Measurements from ENCODE around the gene MTHFD1.

MTHFD1 gene

GRCh38 chr14:64400829-64401459 lies 12.8 kb downstream of the MTHFD1 start:
- peaks cover 3% of the 10 kb centered on the region for H3K36me3 ChIP-seq (ENCODE audit: control insufficient read depth, insufficient read depth, low read length)
- no peaks in the 10 kb centered on the region for H3K27me3 ChIP-seq (replicated peaks; ENCODE audit: control insufficient read depth, insufficient read depth, low read length)
- no peak for DNase-seq (ENCODE audit: extremely low read depth, insufficient read length)
- no peak for TF ChIP-seq CTCF (IDR thresholded peaks at IDR 0.05; ENCODE audit: insufficient read depth, low read length, poor library complexity, severe bottlenecking)
- no peak overlapping the region for H3K4me3 ChIP-seq (replicated peaks; ENCODE audit: low read depth, low read length)

GRCh38 chr14:64401949-64402348 lies 13.8 kb downstream of the MTHFD1 start:
- DNase-seq (ENCODE audit: extremely low read depth, insufficient read length), result no peak
- Histone ChIP-seq H3K4me3 (replicated peaks; ENCODE audit: low read depth, low read length) (no peak overlapping the region), H3K36me3 (ENCODE audit: control insufficient read depth, insufficient read depth, low read length) (peaks cover 3% of the 10 kb centered on the region), H3K27me3 (replicated peaks; ENCODE audit: control insufficient read depth, insufficient read depth, low read length) (no peaks in the 10 kb centered on the region)
- no peak for TF ChIP-seq CTCF (IDR thresholded peaks at IDR 0.05; ENCODE audit: insufficient read depth, low read length, poor library complexity, severe bottlenecking)

GRCh38 chr14:64405295-64405694 lies 17.1 kb downstream of the MTHFD1 start:
- no peaks in the 10 kb centered on the region for H3K27me3 ChIP-seq (replicated peaks; ENCODE audit: control insufficient read depth, insufficient read depth, low read length)
- H3K36me3 ChIP-seq (ENCODE audit: control insufficient read depth, insufficient read depth, low read length), result peaks cover 3% of the 10 kb centered on the region
- DNase-seq (ENCODE audit: extremely low read depth, insufficient read length), result no peak
- no peak overlapping the region for H3K4me3 ChIP-seq (replicated peaks; ENCODE audit: low read depth, low read length)
- no peak for TF ChIP-seq CTCF (IDR thresholded peaks at IDR 0.05; ENCODE audit: insufficient read depth, low read length, poor library complexity, severe bottlenecking)

- Histone ChIP-seq H3K36me3 (ENCODE audit: control insufficient read depth, insufficient read depth, low read length) (peaks cover 5% of the 10 kb centered on the region), H3K27me3 (replicated peaks; ENCODE audit: control insufficient read depth, insufficient read depth, low read length) (no peaks in the 10 kb centered on the region), H3K4me3 (replicated peaks; ENCODE audit: low read depth, low read length) (no peak overlapping the region)
- TF ChIP-seq CTCF (IDR thresholded peaks at IDR 0.05; ENCODE audit: insufficient read depth, low read length, poor library complexity, severe bottlenecking), result no peak
- peak; percentile 24 for DNase-seq (ENCODE audit: extremely low read depth, insufficient read length)
These were observed 19.2 kb downstream of the MTHFD1 start for GRCh38 chr14:64407329-64407728.

- peak; percentile 19 for DNase-seq (ENCODE audit: extremely low read depth, insufficient read length)
- Histone ChIP-seq H3K36me3 (ENCODE audit: control insufficient read depth, insufficient read depth, low read length) (peaks cover 5% of the 10 kb centered on the region), H3K4me3 (replicated peaks; ENCODE audit: low read depth, low read length) (no peak overlapping the region; the same call in 1 of the 2 replicates), H3K27me3 (replicated peaks; ENCODE audit: control insufficient read depth, insufficient read depth, low read length) (no peaks in the 10 kb centered on the region)
- no peak for TF ChIP-seq CTCF (IDR thresholded peaks at IDR 0.05; ENCODE audit: insufficient read depth, low read length, poor library complexity, severe bottlenecking)
These were observed 21.2 kb downstream of the MTHFD1 start for GRCh38 chr14:64409126-64409920.
